Esophagus squamous epithelium (tissue), 5 donors: ENCODE data around the gene ITIH2. TPM values are rescaled to one million over a fixed set of nuclear protein-coding genes. Genes with fewer than 3 reads are reported as not detected.
"Not testable (repeated sequence)": the region's sequence is repeated elsewhere in the genome, so short reads cannot be mapped to it uniquely, and the experiment has no call there.

Source experiments
- DNase-seq: peaks from one replicate; lab custom pipeline; 2025; lab: John Stamatoyannopoulos, UW
- H3K27ac ChIP-seq, 4 donors: fragments of 200-600 bp; sonication (generic); one replicate each; pipeline ENCODE4 v1.5.1; 2016 to 2019; ENCODE audit warnings: mild to moderate bottlenecking in 1 of 4
- H3K27me3 ChIP-seq, 4 donors: fragments of 200-600 bp; sonication (generic); 1 replicate in 3 of 4; 2 replicates in 1 of 4; pipeline versions ENCODE4 v1.5.1 to v1.6.0; 2017 to 2021; ENCODE audit warnings: antibody characterized with exemption in 1 of 4
- H3K36me3 ChIP-seq, 3 donors: fragments of 200-600 bp; sonication (generic); one replicate each; pipeline ENCODE4 v1.5.1; 2016 to 2019
- H3K4me1 ChIP-seq, 3 donors: fragments of 200-600 bp; sonication (generic); one replicate each; pipeline ENCODE4 v1.5.1; 2017 to 2019
- H3K4me3 ChIP-seq, 4 donors: fragments of 200-600 bp; sonication (generic); 1 replicate in 3 of 4; 2 replicates in 1 of 4; pipeline ENCODE4 v1.5.1; 2016 to 2019; ENCODE audit warnings: mild to moderate bottlenecking in 2 of 4, moderate library complexity in 1 of 4
- H3K9me3 ChIP-seq, 3 donors: fragments of 200-600 bp; sonication (generic); one replicate each; pipeline ENCODE4 v1.5.1; 2016 to 2019
- POLR2A ChIP-seq, 4 donors: fragments of 450-650 bp; IDR thresholded peaks; one replicate each; pipeline ENCODE4 v1.6.1; 2017; ENCODE audit warnings: antibody characterized with exemption in 4 of 4, mild to moderate bottlenecking in 4 of 4, moderate library complexity in 3 of 4
- WGBS, 2 donors: methylation state at CpG; one replicate each; pipeline ENCODE4 v1.1.5; 2018; 5-methylcytosine and 5-hydroxymethylcytosine counted together
- intact Hi-C: fragments of 100-400 bp; cut with DNase I; formaldehyde crosslinking; loops from one replicate; pipeline ENCODE4 v1.15.0; 2022
- total RNA-seq, 4 donors: library from RNA; depleted of rRNA; stranded (reverse); fragments of >200 nt; gene quantifications; one replicate each; pipeline ENCODE4 v1.1.0, GENCODE V29; 2016
- TF ChIP-seq, protein P1 (sequence below), 6 experiments: fragments of 450-650 bp in 4 of 6; fragments of 200-600 bp in 2 of 6; sonication (generic) in 2 of 6; IDR thresholded peaks; one replicate each; pipeline ENCODE4 v1.5.1; 2016 to 2019; ENCODE audit warnings: antibody characterized with exemption in 6 of 6, mild to moderate bottlenecking in 4 of 6, moderate library complexity in 4 of 6
- donor health status: DM: yes; HTN: yes; CAD: no.

The ITIH2 gene
- total RNA-seq, 4 donors from 2014 or later: not detected

DNA sequence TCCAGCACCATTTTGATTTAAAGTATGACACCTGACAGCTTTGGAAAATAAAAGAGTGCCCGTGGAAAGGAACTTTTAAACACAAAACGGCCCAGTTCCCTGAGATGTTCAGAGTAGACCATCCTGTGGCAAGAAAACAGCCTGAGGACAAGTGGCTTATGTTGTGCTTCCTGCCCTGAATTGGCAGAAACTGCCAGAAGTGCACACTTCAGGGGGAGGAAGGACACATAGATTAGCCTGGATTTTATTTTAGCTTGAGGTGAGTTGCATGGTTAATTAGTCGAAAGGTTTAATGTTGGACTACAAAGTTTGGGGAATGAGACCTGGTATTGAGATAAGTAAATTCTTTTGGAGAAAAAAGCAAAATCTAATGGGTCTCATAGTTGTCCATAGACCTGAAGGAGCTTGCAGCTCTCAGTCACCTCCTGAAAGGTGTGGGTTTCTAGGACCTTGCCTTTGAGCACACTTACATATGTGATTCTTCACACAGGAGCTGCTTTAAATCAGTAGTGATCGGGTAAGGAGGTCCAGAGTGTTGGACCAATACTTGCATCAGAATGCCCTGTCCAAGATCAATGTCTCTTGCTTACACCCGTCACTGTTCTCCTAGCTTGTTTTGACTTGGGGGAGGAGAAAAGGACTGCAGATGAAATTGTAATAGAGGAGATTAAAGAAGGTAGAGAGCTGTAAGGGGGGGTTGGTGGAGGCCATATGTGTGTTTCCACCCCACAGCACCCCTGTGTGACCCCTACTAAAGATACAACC is 4.9 kb downstream of the ITIH2 start:
- intact Hi-C loops: no loop called here
- Histone ChIP-seq H3K4me1 (peaks cover 0 to 7% (median 0%) of the 10 kb centered on the region in 3 donors), H3K36me3 (no peaks in the 10 kb centered on the region), H3K27me3 (peaks cover 0 to 94% (median 0%) of the 10 kb centered on the region in 4 donors), H3K27ac (no peak overlapping the region), H3K9me3 (no peaks in the 10 kb centered on the region), H3K4me3 (no peak overlapping the region)
- WGBS, 2 donors: 61 to 70% methylated on average over 5 of the region's 5 CpGs
- TF ChIP-seq, protein P1, sequence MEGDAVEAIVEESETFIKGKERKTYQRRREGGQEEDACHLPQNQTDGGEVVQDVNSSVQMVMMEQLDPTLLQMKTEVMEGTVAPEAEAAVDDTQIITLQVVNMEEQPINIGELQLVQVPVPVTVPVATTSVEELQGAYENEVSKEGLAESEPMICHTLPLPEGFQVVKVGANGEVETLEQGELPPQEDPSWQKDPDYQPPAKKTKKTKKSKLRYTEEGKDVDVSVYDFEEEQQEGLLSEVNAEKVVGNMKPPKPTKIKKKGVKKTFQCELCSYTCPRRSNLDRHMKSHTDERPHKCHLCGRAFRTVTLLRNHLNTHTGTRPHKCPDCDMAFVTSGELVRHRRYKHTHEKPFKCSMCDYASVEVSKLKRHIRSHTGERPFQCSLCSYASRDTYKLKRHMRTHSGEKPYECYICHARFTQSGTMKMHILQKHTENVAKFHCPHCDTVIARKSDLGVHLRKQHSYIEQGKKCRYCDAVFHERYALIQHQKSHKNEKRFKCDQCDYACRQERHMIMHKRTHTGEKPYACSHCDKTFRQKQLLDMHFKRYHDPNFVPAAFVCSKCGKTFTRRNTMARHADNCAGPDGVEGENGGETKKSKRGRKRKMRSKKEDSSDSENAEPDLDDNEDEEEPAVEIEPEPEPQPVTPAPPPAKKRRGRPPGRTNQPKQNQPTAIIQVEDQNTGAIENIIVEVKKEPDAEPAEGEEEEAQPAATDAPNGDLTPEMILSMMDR (IDR thresholded peaks at IDR 0.05): no peak
- no peak for TF ChIP-seq POLR2A (IDR thresholded peaks at IDR 0.05)
- no peak for DNase-seq

DNA sequence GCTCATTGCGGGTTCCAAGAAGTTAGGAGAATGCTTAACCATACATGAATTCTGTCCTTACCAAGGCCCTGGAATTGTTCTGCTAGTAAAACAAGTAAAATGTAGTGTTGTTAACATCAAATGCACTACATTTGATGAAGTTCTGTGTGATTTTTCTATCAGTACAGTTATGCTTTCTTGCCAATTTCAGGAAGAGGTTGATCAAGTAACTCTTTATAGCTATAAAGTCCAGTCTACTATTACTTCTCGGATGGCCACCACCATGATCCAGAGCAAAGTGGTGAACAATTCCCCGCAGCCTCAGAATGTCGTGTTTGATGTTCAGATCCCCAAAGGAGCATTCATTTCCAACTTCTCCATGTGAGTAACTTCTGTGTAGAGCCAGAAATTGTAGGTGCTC is 5.7 kb downstream of the ITIH2 start:
- no peak overlapping the region for H3K27ac ChIP-seq
- WGBS, 2 donors: 91 to 100% methylated on average over 4 of the region's 4 CpGs
- DNase-seq: no peak
- peaks cover 0 to 7% (median 0%) of the 10 kb centered on the region in 3 donors for H3K4me1 ChIP-seq
- no peak overlapping the region for H3K4me3 ChIP-seq
- H3K9me3 ChIP-seq: no peaks in the 10 kb centered on the region
- TF ChIP-seq, protein P1 (IDR thresholded peaks at IDR 0.05): no peak
- TF ChIP-seq POLR2A (IDR thresholded peaks at IDR 0.05): no peak
- H3K36me3 ChIP-seq: no peaks in the 10 kb centered on the region
- intact Hi-C loops: no loop called here
- peaks cover 0 to 92% (median 0%) of the 10 kb centered on the region in 4 donors for H3K27me3 ChIP-seq

DNA sequence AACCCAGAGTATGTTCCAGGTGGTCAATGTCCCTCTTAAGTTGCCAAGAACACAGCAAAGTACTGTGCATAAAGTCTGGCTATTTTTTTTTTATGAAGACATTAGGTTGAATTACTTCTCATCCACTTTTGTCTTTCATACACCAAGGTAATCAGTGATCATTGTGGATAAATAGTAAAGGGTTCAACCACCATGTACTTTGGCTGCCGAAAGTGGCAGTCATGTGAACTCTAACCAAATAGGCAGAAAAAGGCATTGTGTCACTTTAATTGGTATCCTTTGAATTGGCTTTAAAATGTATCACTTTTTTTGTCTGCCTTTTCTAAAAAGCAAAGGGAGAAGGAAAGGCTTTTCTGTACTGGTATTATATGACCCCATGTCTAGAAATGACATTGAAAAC is 7.3 kb downstream of the ITIH2 start:
- 77 to 93% methylated on average over 1 of the region's 1 CpG for WGBS, 2 donors

DNA sequence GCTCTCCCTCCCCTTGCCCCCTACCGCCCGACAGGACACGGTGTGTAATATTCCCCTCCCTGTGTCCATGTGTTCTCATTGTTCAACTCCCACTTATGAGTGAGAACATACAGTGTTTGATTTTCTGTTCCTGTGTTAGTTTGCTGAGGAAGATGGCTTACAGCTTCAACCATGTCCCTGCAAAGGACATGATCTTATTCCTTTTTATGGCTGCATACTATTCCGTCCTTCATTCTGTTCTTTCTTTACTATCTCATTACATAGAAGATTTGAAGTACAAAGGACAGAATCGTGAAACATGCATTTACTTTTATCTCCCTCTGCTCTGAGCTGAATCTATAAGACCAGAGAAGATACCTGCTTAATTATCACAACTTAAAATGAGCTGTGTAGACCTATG is 8.0 kb downstream of the ITIH2 start:
- H3K4me3 ChIP-seq, H3K36me3 ChIP-seq, H3K9me3 ChIP-seq, H3K27ac ChIP-seq, H3K4me1 ChIP-seq, DNase-seq, intact Hi-C loops: not testable (repeated sequence)
- peaks cover 0 to 92% (median 0%) of the 10 kb centered on the region in 4 donors for H3K27me3 ChIP-seq
- WGBS, 2 donors: 84 to 92% methylated on average over 5 of the region's 5 CpGs

More for the DNA sequence above, 7.3 kb downstream of the ITIH2 start:
- no peak overlapping the region for H3K27ac ChIP-seq
- H3K9me3 ChIP-seq: no peaks in the 10 kb centered on the region
- TF ChIP-seq POLR2A (IDR thresholded peaks at IDR 0.05): no peak
- TF ChIP-seq, protein P1 (IDR thresholded peaks at IDR 0.05): no peak
- H3K4me3 ChIP-seq: no peak overlapping the region
- intact Hi-C loops: no loop called here
- peaks cover 0 to 92% (median 0%) of the 10 kb centered on the region in 4 donors for H3K27me3 ChIP-seq
- no peak for DNase-seq
- H3K36me3 ChIP-seq: no peaks in the 10 kb centered on the region
- peaks cover 0 to 7% (median 0%) of the 10 kb centered on the region in 3 donors for H3K4me1 ChIP-seq

DNA sequence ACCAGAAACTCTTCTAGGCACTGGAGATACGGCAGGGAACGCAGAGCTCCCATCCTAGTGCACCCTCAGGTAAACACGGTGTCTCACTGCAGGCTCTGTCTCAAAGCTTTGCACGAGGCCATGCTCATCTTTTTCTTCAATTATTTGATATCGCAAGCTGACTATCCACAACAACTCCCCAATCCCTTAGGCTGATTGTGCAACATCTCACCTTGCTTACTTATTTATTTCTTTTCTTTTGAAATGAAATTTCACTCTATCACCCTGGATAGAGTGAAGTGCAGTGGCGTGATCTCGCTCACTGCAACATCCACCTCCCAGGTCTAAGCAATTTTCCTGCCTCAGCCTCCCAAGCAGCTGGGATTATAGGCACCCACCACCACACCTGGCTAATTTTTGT is 12.4 kb downstream of the ITIH2 start:
- WGBS, 2 donors: 85 to 87% methylated on average over 7 of the region's 7 CpGs
- Histone ChIP-seq H3K27ac (no peak overlapping the region), H3K27me3 (peaks cover 0 to 86% (median 0%) of the 10 kb centered on the region in 4 donors), H3K9me3 (no peaks in the 10 kb centered on the region), H3K4me1 (no peaks in the 10 kb centered on the region), H3K4me3 (no peak overlapping the region), H3K36me3 (no peaks in the 10 kb centered on the region)
- intact Hi-C loops: no loop called here
- no peak for DNase-seq
- TF ChIP-seq POLR2A (IDR thresholded peaks at IDR 0.05): no peak
- TF ChIP-seq, protein P1 (IDR thresholded peaks at IDR 0.05): no peak
